T follicular helper cell (primary cell): ENCODE results near the gene MICU2.

ENCODE experiments used
- DNase-seq: peaks from one replicate; pipeline ENCODE4 v3.0.0-alpha.2; 2020; ENCODE audit warnings: low read depth

MICU2 gene

GRCh38 chr13:21544515-21544914 lies 59.5 kb downstream of the MICU2 start:
- no peak for DNase-seq

- no peak for DNase-seq
Observed at GRCh38 chr13:21542563-21542962, 61.4 kb downstream of the MICU2 start.

- DNase-seq, result no peak
Observed at GRCh38 chr13:21541980-21542379, 62.0 kb downstream of the MICU2 start.

GRCh38 chr13:21541271-21541670 lies 62.7 kb downstream of the MICU2 start:
- no peak for DNase-seq

- DNase-seq, result no peak
Observed at GRCh38 chr13:21539687-21540086, 64.3 kb downstream of the MICU2 start.

- no peak for DNase-seq
Observed at GRCh38 chr13:21538753-21539152, 65.2 kb downstream of the MICU2 start.

GRCh38 chr13:21538280-21538679 lies 65.7 kb downstream of the MICU2 start:
- no peak for DNase-seq

- DNase-seq, result no peak
Observed at GRCh38 chr13:21537105-21537504, 66.9 kb downstream of the MICU2 start.

GRCh38 chr13:21534760-21535159 lies 69.2 kb downstream of the MICU2 start:
- no peak for DNase-seq

- no peak for DNase-seq
Observed at GRCh38 chr13:21531455-21531854, 72.5 kb downstream of the MICU2 start.

- DNase-seq, result no peak
Observed at GRCh38 chr13:21530656-21531055, 73.3 kb downstream of the MICU2 start.

- no peak for DNase-seq
Observed at GRCh38 chr13:21529146-21529893, 74.7 kb downstream of the MICU2 start.

GRCh38 chr13:21528616-21529015 lies 75.4 kb downstream of the MICU2 start:
- no peak for DNase-seq

GRCh38 chr13:21526707-21527540 lies 77.0 kb downstream of the MICU2 start:
- no peak for DNase-seq

GRCh38 chr13:21522847-21523246 lies 81.1 kb downstream of the MICU2 start:
- no peak for DNase-seq

GRCh38 chr13:21522130-21522529 lies 81.8 kb downstream of the MICU2 start:
- no peak for DNase-seq

GRCh38 chr13:21518617-21519144 lies 85.3 kb downstream of the MICU2 start:
- DNase-seq, result no peak

- no peak for DNase-seq
Observed at GRCh38 chr13:21517576-21517975, 86.4 kb downstream of the MICU2 start.

GRCh38 chr13:21516805-21517204 lies 87.2 kb downstream of the MICU2 start:
- DNase-seq, result no peak

- DNase-seq, result no peak
Observed at GRCh38 chr13:21511849-21512248, 92.1 kb downstream of the MICU2 start.

GRCh38 chr13:21504379-21504778 lies 99.6 kb downstream of the MICU2 start:
- DNase-seq, result no peak

- DNase-seq, result no peak
Observed at GRCh38 chr13:21501686-21502085, 102.3 kb downstream of the MICU2 start.

GRCh38 chr13:21486322-21486721 lies 117.6 kb downstream of the MICU2 start:
- no peak for DNase-seq
